ENCODE data around the gene AHNAK2. TPM values are rescaled to one million over a fixed set of nuclear protein-coding genes. Genes with fewer than 3 reads are reported as not detected.
A peak's percentile ranks its signal among the peaks of the same experiment; 100 is the strongest.
"Not testable (repeated sequence)": the region's sequence is repeated elsewhere in the genome, so short reads cannot be mapped to it uniquely, and the experiment has no call there.

Gene AHNAK2
- total RNA-seq, 2 donors from 2014 or later: 0.05 TPM; not detected in 1

GRCh38 chr14:104928391-104929133 lies 49.6 kb downstream of the AHNAK2 start:
- DNase-seq: no peak
- Mint-ChIP-seq H3K36me3 (ENCODE audit: insufficient read depth in 2 of 2) (no peaks in the 10 kb centered on the region), H3K27ac (no peak overlapping the region), H3K9me3 (no peaks in the 10 kb centered on the region), H3K4me1 (ENCODE audit: low read depth) (peaks cover 5% of the 10 kb centered on the region), H3K4me3 (no peak overlapping the region), H3K27me3 (ENCODE audit: low read depth) (no peaks in the 10 kb centered on the region)
- no peak for ATAC-seq (replicated peaks in 1 of 2)

- Mint-ChIP-seq H3K27me3 (ENCODE audit: low read depth) (no peaks in the 10 kb centered on the region), H3K4me1 (ENCODE audit: low read depth) (peaks cover 5% of the 10 kb centered on the region), H3K36me3 (ENCODE audit: insufficient read depth in 2 of 2) (no peaks in the 10 kb centered on the region), H3K27ac (no peak overlapping the region), H3K4me3 (no peak overlapping the region), H3K9me3 (no peaks in the 10 kb centered on the region)
- ATAC-seq (replicated peaks in 1 of 2) (no peak), DNase-seq (no peak)
Observed at GRCh38 chr14:104927901-104928300, 50.3 kb downstream of the AHNAK2 start.

- H3K27ac Mint-ChIP-seq: no peak overlapping the region
- no peaks in the 10 kb centered on the region for H3K36me3 Mint-ChIP-seq (ENCODE audit: insufficient read depth in 2 of 2)
- peaks cover 5% of the 10 kb centered on the region for H3K4me1 Mint-ChIP-seq (ENCODE audit: low read depth)
- no peaks in the 10 kb centered on the region for H3K27me3 Mint-ChIP-seq (ENCODE audit: low read depth)
- H3K9me3 Mint-ChIP-seq: no peaks in the 10 kb centered on the region
- ATAC-seq (replicated peaks in 1 of 2) (no peak), DNase-seq (no peak)
- no peak overlapping the region for H3K4me3 Mint-ChIP-seq
Observed at GRCh38 chr14:104927432-104927816, 50.8 kb downstream of the AHNAK2 start.

DNA sequence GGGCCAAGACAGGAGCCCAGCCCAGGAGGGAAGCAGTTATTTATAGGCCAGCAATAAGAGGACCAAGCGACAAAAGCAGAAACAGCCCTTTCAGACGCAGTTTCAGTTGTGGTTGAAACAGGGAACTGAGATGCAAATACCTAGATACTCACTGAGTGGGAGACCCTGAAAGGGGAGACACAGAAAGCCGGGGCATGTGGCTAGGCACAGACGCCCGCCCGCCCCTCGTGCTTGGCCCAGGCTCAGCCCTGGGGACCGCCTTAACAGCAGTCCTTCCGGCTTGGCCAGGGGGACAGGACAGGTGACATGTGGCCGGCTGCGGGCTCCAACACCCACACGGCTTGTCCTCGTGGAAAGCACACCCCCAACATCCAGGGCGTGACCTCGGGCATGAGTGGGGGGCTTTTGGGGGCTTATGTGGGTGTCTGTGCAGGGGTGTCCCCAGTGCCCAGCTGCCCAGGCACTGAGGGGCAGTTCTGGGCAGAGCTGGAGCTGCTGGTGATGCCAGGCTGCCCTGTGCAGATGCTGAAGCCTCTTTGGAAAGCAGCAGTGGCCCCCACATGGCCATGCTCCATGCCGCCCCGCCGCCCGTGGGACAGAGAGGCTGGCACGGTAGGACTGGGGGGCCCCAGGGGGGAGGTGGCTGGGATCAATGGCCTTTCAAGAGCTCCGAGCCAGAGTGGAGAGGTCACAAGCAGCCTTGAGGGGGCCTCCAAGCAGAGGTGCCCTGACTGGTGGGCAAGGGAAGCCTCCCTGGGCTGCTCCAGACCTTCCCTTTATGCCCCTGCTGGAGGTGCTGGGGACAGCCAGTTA lies 51.3 kb downstream of the AHNAK2 start:
- no peak for DNase-seq
- H3K27me3 Mint-ChIP-seq (ENCODE audit: low read depth): no peaks in the 10 kb centered on the region
- ATAC-seq (replicated peaks in 1 of 2): peak in 1 of 2 donors; percentile 56
- H3K9me3 Mint-ChIP-seq: no peaks in the 10 kb centered on the region
- no peak overlapping the region for H3K27ac Mint-ChIP-seq
- H3K4me1 Mint-ChIP-seq (ENCODE audit: low read depth): peaks cover 5% of the 10 kb centered on the region
- H3K36me3 Mint-ChIP-seq (ENCODE audit: insufficient read depth in 2 of 2): no peaks in the 10 kb centered on the region
- no peak overlapping the region for H3K4me3 Mint-ChIP-seq

GRCh38 chr14:104925855-104926609 lies 52.1 kb downstream of the AHNAK2 start:
- Mint-ChIP-seq H3K4me1 (ENCODE audit: low read depth) (peaks cover 5% of the 10 kb centered on the region), H3K36me3 (ENCODE audit: insufficient read depth in 2 of 2) (no peaks in the 10 kb centered on the region), H3K27ac (no peak overlapping the region), H3K9me3 (no peaks in the 10 kb centered on the region), H3K27me3 (ENCODE audit: low read depth) (no peaks in the 10 kb centered on the region), H3K4me3 (no peak overlapping the region)
- no peak for DNase-seq
- ATAC-seq (replicated peaks in 1 of 2): no peak

DNA sequence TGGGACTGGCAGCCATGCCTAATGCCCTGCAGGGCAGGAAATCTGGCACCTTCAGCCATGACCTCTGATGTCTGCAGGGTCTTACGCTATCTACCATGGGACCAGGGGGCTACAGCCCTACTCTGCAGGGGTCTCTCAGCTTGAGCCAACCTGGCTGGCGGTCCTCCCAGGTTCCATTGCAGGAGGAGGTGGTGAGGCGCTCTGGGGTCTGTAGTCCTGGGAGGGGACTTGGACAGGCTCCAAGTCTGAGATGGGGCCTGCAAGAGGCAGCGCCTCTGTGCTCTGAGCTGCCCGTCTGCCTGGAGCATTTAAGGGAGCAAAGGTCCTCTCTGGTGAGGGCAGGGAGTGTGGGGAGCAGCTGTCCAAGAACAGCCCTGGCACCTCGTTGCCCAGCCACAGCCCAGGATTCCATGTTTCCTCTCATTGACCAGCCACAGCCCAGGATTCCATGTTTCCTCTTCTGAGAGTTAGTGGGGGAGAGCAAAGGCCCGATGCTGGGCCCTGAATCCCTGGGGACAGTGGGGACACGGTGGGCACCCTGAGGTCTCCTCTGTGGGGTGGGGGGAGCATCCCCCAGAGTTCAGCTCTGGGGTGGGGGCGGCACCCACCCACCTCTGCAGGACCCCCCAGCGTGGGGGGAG lies 52.8 kb downstream of the AHNAK2 start:
- no peak overlapping the region for H3K27ac Mint-ChIP-seq
- ATAC-seq (replicated peaks in 1 of 2): no peak
- peaks cover 5% of the 10 kb centered on the region for H3K4me1 Mint-ChIP-seq (ENCODE audit: low read depth)
- no peaks in the 10 kb centered on the region for H3K36me3 Mint-ChIP-seq (ENCODE audit: insufficient read depth in 2 of 2)
- no peak for DNase-seq
- H3K27me3 Mint-ChIP-seq (ENCODE audit: low read depth): no peaks in the 10 kb centered on the region
- no peak overlapping the region for H3K4me3 Mint-ChIP-seq
- H3K9me3 Mint-ChIP-seq: no peaks in the 10 kb centered on the region

GRCh38 chr14:104924421-104925213 lies 53.6 kb downstream of the AHNAK2 start, which contains the start of gene PLD4:
TSS of gene PLD4 (plus strand) at chr14:104924879. CDS start at chr14:104927141, 2,262 bp downstream.
- Mint-ChIP-seq H3K4me3 (no peak within 1 kb of the TSS), H3K36me3 (ENCODE audit: insufficient read depth in 2 of 2) (no peaks in the 10 kb centered on the region), H3K27me3 (ENCODE audit: low read depth) (no peaks in the 10 kb centered on the region), H3K4me1 (ENCODE audit: low read depth) (peaks cover 5% of the 10 kb centered on the region), H3K27ac (no peak within 1 kb of the TSS), H3K9me3 (no peaks in the 10 kb centered on the region)
- ATAC-seq (replicated peaks in 1 of 2): no peak
- no peak for DNase-seq

- Mint-ChIP-seq H3K27ac (no peak overlapping the region), H3K9me3 (no peaks in the 10 kb centered on the region), H3K36me3 (ENCODE audit: insufficient read depth in 2 of 2) (no peaks in the 10 kb centered on the region), H3K4me3 (no peak overlapping the region), H3K27me3 (ENCODE audit: low read depth) (no peaks in the 10 kb centered on the region), H3K4me1 (ENCODE audit: low read depth) (peaks cover 5% of the 10 kb centered on the region)
- ATAC-seq (replicated peaks in 1 of 2) (no peak), DNase-seq (no peak)
Observed at GRCh38 chr14:104923640-104924420, 54.3 kb downstream of the AHNAK2 start.

DNA sequence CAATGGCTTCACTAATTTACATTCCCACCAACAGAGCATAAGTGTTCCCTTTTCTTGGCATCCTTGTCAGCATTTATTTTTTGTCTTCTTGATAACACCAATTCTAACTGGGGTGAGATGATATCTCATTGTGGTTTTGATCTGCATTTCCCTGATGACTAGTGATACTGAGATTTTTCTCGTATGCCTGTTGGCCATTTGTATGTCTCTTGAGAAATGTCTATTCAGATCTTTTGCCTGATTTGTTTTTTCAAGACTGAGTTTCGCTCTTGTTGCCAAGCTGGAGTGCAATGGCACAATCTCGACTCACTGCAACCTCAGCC lies 58.2 kb downstream of the AHNAK2 start:
- no peaks in the 10 kb centered on the region for H3K36me3 Mint-ChIP-seq (ENCODE audit: insufficient read depth in 2 of 2)
- H3K27me3 Mint-ChIP-seq (ENCODE audit: low read depth): peaks cover 16% of the 10 kb centered on the region
- no peaks in the 10 kb centered on the region for H3K9me3 Mint-ChIP-seq
- H3K4me3 Mint-ChIP-seq: no peak overlapping the region
- DNase-seq: no peak
- H3K4me1 Mint-ChIP-seq (ENCODE audit: low read depth): no peaks in the 10 kb centered on the region
- ATAC-seq (replicated peaks in 1 of 2): no peak
- H3K27ac Mint-ChIP-seq: no peak overlapping the region

GRCh38 chr14:104919152-104919992 lies 58.8 kb downstream of the AHNAK2 start:
- not testable (repeated sequence) for H3K4me1 Mint-ChIP-seq (ENCODE audit: low read depth); H3K9me3 Mint-ChIP-seq; H3K4me3 Mint-ChIP-seq; H3K27ac Mint-ChIP-seq; DNase-seq; ATAC-seq (replicated peaks in 1 of 2); H3K36me3 Mint-ChIP-seq (ENCODE audit: insufficient read depth in 2 of 2)
- peaks cover 16% of the 10 kb centered on the region for H3K27me3 Mint-ChIP-seq (ENCODE audit: low read depth)

DNA sequence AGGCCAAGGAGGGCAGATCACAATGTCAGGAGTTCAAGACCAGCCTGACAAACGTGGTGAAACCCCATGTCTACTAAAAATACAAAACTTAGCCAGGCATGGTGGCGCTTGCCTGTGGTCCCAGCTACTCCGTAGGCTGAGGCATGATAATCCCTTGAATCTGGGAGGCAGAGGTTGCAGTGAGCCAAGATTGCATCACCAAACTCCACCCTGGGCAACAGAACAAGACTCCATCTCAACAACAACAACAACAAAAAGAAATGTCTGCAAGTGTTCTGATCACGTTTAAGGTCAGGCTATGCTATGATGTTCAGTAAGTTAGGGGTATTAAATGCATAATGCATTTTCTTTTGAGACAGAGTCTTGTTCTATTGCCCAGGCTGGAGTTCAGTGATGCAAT lies 60.2 kb downstream of the AHNAK2 start:
- Mint-ChIP-seq H3K36me3 (ENCODE audit: insufficient read depth in 2 of 2) (no peaks in the 10 kb centered on the region), H3K27ac (no peak overlapping the region), H3K27me3 (ENCODE audit: low read depth) (peaks cover 22% of the 10 kb centered on the region), H3K4me3 (no peak overlapping the region), H3K4me1 (ENCODE audit: low read depth) (no peaks in the 10 kb centered on the region), H3K9me3 (no peaks in the 10 kb centered on the region)
- DNase-seq: no peak
- ATAC-seq (replicated peaks in 1 of 2): no peak
